Choroid plexus epithelial cell (primary cell): ENCODE data around the gene SSNA1.
A peak's percentile ranks its signal among the peaks of the same experiment; 100 is the strongest.

Experiments
- DNase-seq: peaks from one replicate; pipeline ENCODE4 v3.0.0-alpha.2; 2010; ENCODE audit warnings: low read depth
- H3K4me3 ChIP-seq: 2 replicates; pipeline ENCODE4 v1.5.1; 2011; ENCODE audit warnings: low read depth, mild to moderate bottlenecking, control low read depth, low read length, moderate library complexity
- CTCF ChIP-seq: conservative IDR thresholded peaks from 2 replicates; pipeline ENCODE4 v1.5.1; 2011; ENCODE audit warnings: low read depth, mild to moderate bottlenecking, control low read depth, inconsistent platforms, low read length, moderate library complexity

SSNA1 gene

GRCh38 chr9:137192448-137192780, 3.9 kb downstream of the SSNA1 start:
- TF ChIP-seq CTCF, result no peak
- no peak overlapping the region for H3K4me3 ChIP-seq
- no peak for DNase-seq

GRCh38 chr9:137192859-137193258, 4.4 kb downstream of the SSNA1 start:
- no peak overlapping the region for H3K4me3 ChIP-seq
- no peak for TF ChIP-seq CTCF
- DNase-seq, result peak; percentile 19

GRCh38 chr9:137193771-137194170, 5.3 kb downstream of the SSNA1 start:
- no peak for DNase-seq
- TF ChIP-seq CTCF, result no peak
- no peak overlapping the region for H3K4me3 ChIP-seq

GRCh38 chr9:137194388-137194787, 5.9 kb downstream of the SSNA1 start:
- no peak for TF ChIP-seq CTCF
- no peak for DNase-seq
- H3K4me3 ChIP-seq, result no peak overlapping the region

- no peak for TF ChIP-seq CTCF
- H3K4me3 ChIP-seq, result no peak overlapping the region
Observed at GRCh38 chr9:137194909-137195308, 6.4 kb downstream of the SSNA1 start.

GRCh38 chr9:137195525-137196220, 7.2 kb downstream of the SSNA1 start:
- no peak overlapping the region for H3K4me3 ChIP-seq
- no peak for TF ChIP-seq CTCF
- no peak for DNase-seq

More at GRCh38 chr9:137194909-137195308, 6.4 kb downstream of the SSNA1 start:
- no peak for DNase-seq
